GM12878 (cell line): ENCODE results near the gene C1QL4. TPM values are rescaled to one million over a fixed set of nuclear protein-coding genes. Genes with fewer than 3 reads are reported as not detected.

ENCODE experiments used
- ATAC-seq: fragments of 200-7000 bp; cut with Tn5 transposase; 3 replicates; pipeline ENCODE4 v1.9.1; 2020; ENCODE audit warnings: mild to moderate bottlenecking, moderate library complexity
- BruUV-seq: library from RNA; stranded (reverse); fragments of 400-500 nt; replicated peaks from 2 replicates; lab custom pipeline; 2021; lab: Mats Ljungman, UMichigan
- CTCF ChIA-PET: fragments of 300-600 bp; sonication (Branson Sonifier 250); formaldehyde crosslinking; extraction: SDS; loops from one replicate; lab custom pipeline; 2021; ENCODE audit warnings: inconsistent platforms; lab: Yijun Ruan, JAX
- POLR2A ChIA-PET: fragments of 350-600 bp; formaldehyde crosslinking; extraction: SDS; loops from one replicate; lab custom pipeline; 2021; ENCODE audit warnings: inconsistent platforms; lab: Charles Lee
- RAD21 ChIA-PET: fragments of 300-600 bp; sonication (Branson Sonifier 250); formaldehyde crosslinking; loops from one replicate; lab custom pipeline; 2023; ENCODE audit warnings: antibody characterized with exemption; ENCODE audit not compliant: unreplicated experiment; lab: Charles Lee
- SMC1A ChIA-PET: fragments of 300-600 bp; sonication (Branson Sonifier 250); formaldehyde crosslinking; loops from one replicate; lab custom pipeline; 2023; ENCODE audit not compliant: unreplicated experiment, uncharacterized antibody; lab: Charles Lee
- DNase-seq: peaks from one replicate; pipeline ENCODE4 v3.0.0-alpha.2; 2011; ENCODE audit warnings: low read depth, low spot score
- FAIRE-seq: peaks from 3 replicates; lab custom pipeline; 2011; peaks lifted over from hg19 to GRCh38; lab: Jason Lieb, UNC
- H2AFZ ChIP-seq: 2 replicates; pipeline ENCODE4 v1.6.0; 2011; ENCODE audit warnings: low read depth, low read length, control low read depth; ENCODE audit not compliant: control insufficient read depth
- H3K27ac ChIP-seq: 2 replicates; pipeline ENCODE4 v1.5.1; 2011; ENCODE audit warnings: control low read depth; ENCODE audit not compliant: control insufficient read depth, insufficient read depth
- H3K27me3 ChIP-seq, 2 experiments: replicated peaks in 1 of 2; 2 replicates each; pipeline versions ENCODE4 v1.6.0 to v1.6.1; 2011; ENCODE audit warnings: low read length in 1 of 2; ENCODE audit not compliant: control insufficient read depth in 2 of 2, insufficient read depth in 2 of 2
- H3K36me3 ChIP-seq, 2 experiments: 2 replicates each; pipeline ENCODE4 v1.5.1; 2011; ENCODE audit warnings: low read length in 1 of 2; ENCODE audit not compliant: control insufficient read depth in 2 of 2, insufficient read depth in 2 of 2
- H3K4me1 ChIP-seq: 2 replicates; pipeline ENCODE4 v1.6.1; 2011; ENCODE audit warnings: mild to moderate bottlenecking, low read length, moderate library complexity, mixed read lengths; ENCODE audit not compliant: control insufficient read depth, insufficient read depth
- H3K4me2 ChIP-seq: 2 replicates; pipeline ENCODE4 v1.6.0; 2011; ENCODE audit warnings: control low read depth; ENCODE audit not compliant: control insufficient read depth, insufficient read depth
- H3K4me3 ChIP-seq: fragments of 200-600 bp; sonication (generic); 2 replicates; pipeline ENCODE4 v1.5.1; 2016
- H3K79me2 ChIP-seq: 2 replicates; pipeline ENCODE4 v1.6.0; 2011; ENCODE audit warnings: low read length; ENCODE audit not compliant: control insufficient read depth, insufficient read depth
- H3K9ac ChIP-seq: 2 replicates; pipeline ENCODE4 v1.8.0; 2011; ENCODE audit warnings: low read length, control low read depth, mixed read lengths; ENCODE audit not compliant: control insufficient read depth, insufficient read depth
- H3K9me3 ChIP-seq: replicated peaks from 3 replicates; pipeline ENCODE4 v1.5.1; 2011; ENCODE audit warnings: mild to moderate bottlenecking, low read length; ENCODE audit not compliant: control insufficient read depth, insufficient read depth
- H4K20me1 ChIP-seq: 2 replicates; pipeline ENCODE4 v1.6.0; 2011; ENCODE audit not compliant: control insufficient read depth, insufficient read depth
- DPF2 ChIP-seq: fragments of 450-650 bp; IDR thresholded peaks from 2 replicates; pipeline ENCODE4 v1.6.1; 2017; ENCODE audit warnings: mild to moderate bottlenecking
- WGBS: methylation state at CpG from one replicate; pipeline ENCODE4 v1.1.6; 2016; ENCODE audit warnings: low lambda C conversion rate; ENCODE audit not compliant: insufficient replicate concordance, insufficient coverage; ENCODE audit errors: missing lambda C conversion rate; 5-methylcytosine and 5-hydroxymethylcytosine counted together
- in situ Hi-C: fragments of 300-500 bp; cut with MboI; formaldehyde crosslinking; loops from 9 replicates; pipeline ENCODE4 v1.14.3; 2018; ENCODE audit warnings: mixed read lengths
- intact Hi-C: fragments of 100-400 bp; cut with micrococcal nuclease; formaldehyde crosslinking; loops from one replicate; pipeline ENCODE4 v1.14.2; 2022; ENCODE audit not compliant: unreplicated experiment
- polyA plus RNA-seq, 11 experiments: library from polyadenylated mRNA; depleted of rRNA in 4 of 11; unstranded in 6 of 11; stranded (reverse) in 5 of 11; fragments of >200 nt; fragmentation: Nextera tagmentation in 4 of 11; fragmentation: Illumina TruSeq in 1 of 11; extraction: Ambion mirVana in 4 of 11; extraction: Trizol in 1 of 11; gene quantifications; 1 replicate in 1 of 11; 2 replicates in 10 of 11; pipeline versions ENCODE4 v1.2.1 to v1.2.3, GENCODE V29; 2011 to 2016; ENCODE audit warnings: inconsistent platforms in 2 of 11, missing spikeins in 2 of 11, low read depth in 1 of 11
- total RNA-seq, 4 experiments: library from RNA; depleted of rRNA in 3 of 4; stranded (reverse); fragments of >200 nt in 3 of 4; fragmentation: Illumina TruSeq in 1 of 4; extraction: Trizol in 1 of 4; gene quantifications; 2 replicates each; pipeline versions ENCODE4 v1.2.1 to v1.2.3, GENCODE V29; 2013 to 2021
- TF ChIP-seq, protein P1 (sequence below): IDR thresholded peaks from 2 replicates; pipeline ENCODE4 v1.6.1; 2012; ENCODE audit warnings: low read depth, low read length, improper control_type of control experiment

The C1QL4 gene
- total and polyA plus RNA-seq, 10 of the 15 experiments (the other 5 are each of a cell fraction or from before 2014, with no cell fraction given), result 0.05 TPM; not detected in 9

GRCh38 chr12:49341777-49342065, 4.7 kb upstream of the C1QL4 start:
- H3K4me2 ChIP-seq, result no peak overlapping the region

More at GRCh38 chr12:49341777-49342065, 4.7 kb upstream of the C1QL4 start:
- no peaks in the 10 kb centered on the region for H3K79me2 ChIP-seq
- no peak overlapping the region for H3K4me3 ChIP-seq
- H3K9ac ChIP-seq, result no peak overlapping the region
- 41% methylated on average over 20 of the region's 21 CpGs for WGBS
- POLR2A ChIA-PET, result interaction anchor here (0.5 to 2.1 kb wide), 4 partner anchors 10 to 227 kb away, joined by 3 to 9 read pairs (median 4); partner anchors contain the start of gene TROAP
- FAIRE-seq (no peak), ATAC-seq (no peak), DNase-seq (no peak)
- no peaks in the 10 kb centered on the region for H3K9me3 ChIP-seq
- no peaks in the 10 kb centered on the region; the same call in none of the 2 replicates for H4K20me1 ChIP-seq
- H3K27ac ChIP-seq, result no peak overlapping the region
- H2AFZ ChIP-seq, result no peak overlapping the region
- no peaks in the 10 kb centered on the region for H3K36me3 ChIP-seq
- RAD21 ChIA-PET, result interaction anchor here (1.2 to 3.0 kb wide), 7 partner anchors 10 to 172 kb away, joined by 3 to 25 read pairs (median 8); partner anchors contain the start of gene TROAP
- H3K27me3 ChIP-seq, result peaks cover 24 to 28% of the 10 kb centered on the region in 2 experiments
- H3K4me1 ChIP-seq, result peaks cover 26% of the 10 kb centered on the region
- CTCF ChIA-PET, result interaction anchor here (0.6 to 4.0 kb wide), 19 partner anchors 9 to 240 kb away, joined by 3 to 139 read pairs (median 6); partner anchors contain the start of genes PRPH, SPATS2 and TROAP
- SMC1A ChIA-PET, result interaction anchor here (0.8 to 3.2 kb wide), 8 partner anchors 9 to 238 kb away, joined by 3 to 22 read pairs (median 4); partner anchors contain the start of gene TROAP
- intact Hi-C loops (loop anchor here (1.0 kb wide), 1 partner anchor 53 kb away; no protein-coding TSS in a partner anchor), in situ Hi-C loops (no loop called here)
- TF ChIP-seq, protein P1, sequence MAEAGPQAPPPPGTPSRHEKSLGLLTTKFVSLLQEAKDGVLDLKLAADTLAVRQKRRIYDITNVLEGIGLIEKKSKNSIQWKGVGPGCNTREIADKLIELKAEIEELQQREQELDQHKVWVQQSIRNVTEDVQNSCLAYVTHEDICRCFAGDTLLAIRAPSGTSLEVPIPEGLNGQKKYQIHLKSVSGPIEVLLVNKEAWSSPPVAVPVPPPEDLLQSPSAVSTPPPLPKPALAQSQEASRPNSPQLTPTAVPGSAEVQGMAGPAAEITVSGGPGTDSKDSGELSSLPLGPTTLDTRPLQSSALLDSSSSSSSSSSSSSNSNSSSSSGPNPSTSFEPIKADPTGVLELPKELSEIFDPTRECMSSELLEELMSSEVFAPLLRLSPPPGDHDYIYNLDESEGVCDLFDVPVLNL, result no peak
- no peak for TF ChIP-seq DPF2
- no TSS peak for BruUV-seq
